Lower lobe of right lung (tissue), 2 donors: ENCODE data around the gene IFNL4. TPM values are rescaled to one million over a fixed set of nuclear protein-coding genes. Genes with fewer than 3 reads are reported as not detected.

Experiments
- ATAC-seq, 2 donors: fragments of 200-7000 bp; cut with Tn5 transposase; one replicate each; pipeline ENCODE4 v1.9.1; 2020 to 2022; ENCODE audit warnings: mild to moderate bottlenecking in 2 of 2, moderate library complexity in 2 of 2
- DNase-seq: peaks from one replicate; pipeline ENCODE4 v3.0.0-alpha.2; 2020
- H3K27ac ChIP-seq: fragments of 200-600 bp; one replicate; pipeline ENCODE4 v1.8.0; 2022
- H3K27me3 ChIP-seq: fragments of 200-600 bp; one replicate; pipeline ENCODE4 v1.8.0; 2022; ENCODE audit warnings: low read depth
- H3K36me3 ChIP-seq: fragments of 200-600 bp; one replicate; pipeline ENCODE4 v1.8.0; 2022; ENCODE audit warnings: mild to moderate bottlenecking
- H3K4me1 ChIP-seq: fragments of 200-600 bp; one replicate; pipeline ENCODE4 v1.8.0; 2022
- H3K4me3 ChIP-seq: fragments of 200-600 bp; one replicate; pipeline ENCODE4 v1.8.0; 2022; ENCODE audit warnings: mild to moderate bottlenecking
- H3K9me3 ChIP-seq: fragments of 200-600 bp; one replicate; pipeline ENCODE4 v1.8.0; 2022
- CTCF ChIP-seq: fragments of 200-600 bp; IDR thresholded peaks from one replicate; pipeline ENCODE4 v1.8.0; 2022; ENCODE audit warnings: antibody characterized with exemption, mild to moderate bottlenecking
- intact Hi-C: fragments of 100-400 bp; cut with DNase I; formaldehyde crosslinking; loops from one replicate; pipeline ENCODE4 v1.11.0; 2022
- total RNA-seq: library from RNA; stranded (reverse); fragmentation: NEBNext Ultra II Directional; extraction: Animal tissue kit (Norgen Biotek cat#: 25700); gene quantifications from one replicate; pipeline ENCODE4 v1.2.1, GENCODE V29; 2021
- donor health status: DM: no; HTN: yes; CAD: no; lungs with severe emphysema.

Gene IFNL4
- total RNA-seq, 1 donor from 2014 or later, result not detected

- TF ChIP-seq CTCF, result no peak
- no peak for ATAC-seq
- no peak overlapping the region for H3K4me3 ChIP-seq
- peaks cover 34% of the 10 kb centered on the region for H3K27me3 ChIP-seq
- H3K9me3 ChIP-seq, result no peaks in the 10 kb centered on the region
- no peak for DNase-seq
- H3K4me1 ChIP-seq, result peaks cover 4% of the 10 kb centered on the region
- intact Hi-C loops, result no loop called here
- no peak overlapping the region for H3K27ac ChIP-seq
- no peaks in the 10 kb centered on the region for H3K36me3 ChIP-seq
Observed at GRCh38 chr19:39205449-39205764, 43.2 kb downstream of the IFNL4 start.

DNA sequence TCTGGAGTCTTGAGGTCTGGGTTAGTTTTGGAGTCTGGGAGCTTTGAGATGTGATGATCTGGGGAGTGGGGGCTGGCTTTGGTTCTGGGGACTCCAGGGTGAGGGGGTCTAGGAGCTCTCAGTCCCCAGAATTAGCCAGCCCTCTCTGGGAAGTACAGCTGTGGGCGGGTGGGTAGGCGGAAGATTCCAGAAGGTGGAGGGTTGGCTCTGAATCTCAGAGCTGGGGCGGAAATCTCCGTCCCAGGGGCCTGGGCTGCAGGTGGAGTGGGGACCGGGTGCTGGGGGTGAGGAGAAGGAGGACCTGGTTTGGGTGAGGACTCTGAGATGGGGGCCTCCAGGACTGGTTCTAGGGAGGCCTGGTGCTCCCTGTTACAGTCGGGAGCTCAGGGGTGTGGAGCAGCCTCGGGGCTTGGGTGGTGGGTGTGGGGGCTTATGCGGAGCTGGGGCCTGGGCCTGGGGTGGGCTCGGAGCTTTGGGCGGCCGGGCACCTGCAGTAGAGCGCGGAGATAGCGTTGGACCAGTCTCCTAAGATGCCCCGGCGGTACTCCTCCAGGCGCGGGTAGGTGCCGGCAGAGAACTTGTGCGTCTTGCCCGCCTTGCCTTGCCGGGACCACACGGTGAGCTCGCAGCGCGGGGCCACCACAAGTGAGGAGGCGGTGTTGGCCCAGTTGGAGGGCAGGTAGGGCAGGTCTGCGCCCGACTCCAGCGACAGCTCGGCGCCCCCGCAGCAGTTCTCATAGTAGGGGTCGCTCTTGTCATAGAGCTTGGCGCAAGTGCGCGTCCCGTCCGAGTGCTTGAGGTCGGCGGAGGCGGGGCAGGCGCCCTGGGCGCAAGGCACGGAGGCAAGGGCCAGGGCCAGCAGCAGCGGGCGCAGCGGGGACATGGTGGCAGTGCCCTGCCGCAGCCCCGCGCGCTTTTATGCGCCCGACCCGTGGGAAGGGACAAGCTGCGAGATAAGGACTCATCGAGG lies 45.0 kb downstream of the IFNL4 start, which contains the start of gene SYCN:
SYCN (minus strand) TSS at position 892 of the 970 bp plus-strand sequence; CDS start at position 883, 9 bp downstream.
- H3K4me1 ChIP-seq, result peaks cover 4% of the 10 kb centered on the region
- no peaks in the 10 kb centered on the region for H3K9me3 ChIP-seq
- ATAC-seq, result peak; percentile 22 to 45
- H3K27me3 ChIP-seq, result peaks cover 42% of the 10 kb centered on the region
- H3K27ac ChIP-seq, result no peak within 1 kb of the TSS
- H3K36me3 ChIP-seq, result no peaks in the 10 kb centered on the region
- DNase-seq, result no peak
- TF ChIP-seq CTCF, result no peak
- no peak within 1 kb of the TSS for H3K4me3 ChIP-seq
- intact Hi-C loops, result no loop called here

- no peaks in the 10 kb centered on the region for H3K9me3 ChIP-seq
- H3K36me3 ChIP-seq, result no peaks in the 10 kb centered on the region
- DNase-seq, result no peak
- intact Hi-C loops, result no loop called here
- H3K4me3 ChIP-seq, result no peak overlapping the region
- H3K4me1 ChIP-seq, result peaks cover 4% of the 10 kb centered on the region
- ATAC-seq, result no peak
- no peak overlapping the region for H3K27ac ChIP-seq
- TF ChIP-seq CTCF, result no peak
- peaks cover 48% of the 10 kb centered on the region for H3K27me3 ChIP-seq
Observed at GRCh38 chr19:39202998-39203355, 45.7 kb downstream of the IFNL4 start.

GRCh38 chr19:39200803-39201115 lies 47.9 kb downstream of the IFNL4 start:
- ATAC-seq, result no peak
- H3K27me3 ChIP-seq, result peaks cover 71% of the 10 kb centered on the region

DNA sequence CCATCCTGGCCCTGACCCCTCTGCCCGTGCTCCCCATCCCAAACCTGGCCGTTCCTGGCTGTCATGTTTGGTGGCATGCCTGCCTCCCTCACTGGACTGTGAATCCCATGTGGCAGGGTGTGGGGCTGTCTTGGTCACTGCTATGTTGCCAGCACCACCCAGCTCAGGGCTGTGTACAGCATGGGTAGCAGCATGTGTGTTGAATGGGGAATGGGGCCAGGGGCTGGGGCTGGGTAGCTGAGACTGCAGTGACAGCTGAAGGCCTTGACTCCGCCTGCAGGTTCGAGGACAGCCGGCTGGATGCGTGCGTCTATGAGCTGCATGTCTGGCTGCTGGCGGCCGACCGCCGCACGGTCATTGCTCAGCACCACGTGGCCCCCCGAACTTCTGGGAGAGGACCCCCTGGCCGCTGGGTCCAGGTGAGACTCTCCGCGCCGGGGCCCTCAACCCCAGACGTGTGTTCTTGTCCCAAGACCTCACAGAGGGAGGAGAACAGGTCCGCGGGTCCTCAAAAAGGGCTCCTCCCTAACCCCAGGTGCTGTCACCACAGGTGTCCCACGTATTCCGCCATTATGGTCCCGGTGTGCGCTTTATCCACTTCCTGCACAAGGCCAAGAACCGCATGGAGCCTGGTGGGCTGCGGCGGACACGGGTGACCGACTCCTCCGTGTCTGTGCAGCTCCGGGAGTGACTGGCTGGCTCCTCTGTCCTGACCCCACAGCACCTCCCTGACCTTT lies 48.4 kb downstream of the IFNL4 start:
- no peak for TF ChIP-seq CTCF
- Histone ChIP-seq H3K9me3 (no peaks in the 10 kb centered on the region), H3K27ac (no peak overlapping the region), H3K36me3 (no peaks in the 10 kb centered on the region), H3K4me3 (no peak overlapping the region), H3K4me1 (peaks cover 11% of the 10 kb centered on the region), H3K27me3 (peaks cover 73% of the 10 kb centered on the region)
- intact Hi-C loops, result no loop called here
- DNase-seq, result no peak
- ATAC-seq, result no peak

More at GRCh38 chr19:39200803-39201115, 47.9 kb downstream of the IFNL4 start:
- Histone ChIP-seq H3K4me3 (no peak overlapping the region), H3K36me3 (no peaks in the 10 kb centered on the region), H3K9me3 (no peaks in the 10 kb centered on the region), H3K27ac (no peak overlapping the region), H3K4me1 (peaks cover 11% of the 10 kb centered on the region)
- no peak for DNase-seq
- intact Hi-C loops, result no loop called here
- TF ChIP-seq CTCF, result no peak
